GM21786 (cell line): ENCODE measurements around the gene OR4C11.

Experiments
- ATAC-seq: cut with Tn5 transposase; IDR thresholded peaks from one replicate; pipeline ENCODE4 v1.9.1; 2021; ENCODE audit not compliant: unreplicated experiment

The OR4C11 gene, protein sequence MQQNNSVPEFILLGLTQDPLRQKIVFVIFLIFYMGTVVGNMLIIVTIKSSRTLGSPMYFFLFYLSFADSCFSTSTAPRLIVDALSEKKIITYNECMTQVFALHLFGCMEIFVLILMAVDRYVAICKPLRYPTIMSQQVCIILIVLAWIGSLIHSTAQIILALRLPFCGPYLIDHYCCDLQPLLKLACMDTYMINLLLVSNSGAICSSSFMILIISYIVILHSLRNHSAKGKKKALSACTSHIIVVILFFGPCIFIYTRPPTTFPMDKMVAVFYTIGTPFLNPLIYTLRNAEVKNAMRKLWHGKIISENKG

DNA sequence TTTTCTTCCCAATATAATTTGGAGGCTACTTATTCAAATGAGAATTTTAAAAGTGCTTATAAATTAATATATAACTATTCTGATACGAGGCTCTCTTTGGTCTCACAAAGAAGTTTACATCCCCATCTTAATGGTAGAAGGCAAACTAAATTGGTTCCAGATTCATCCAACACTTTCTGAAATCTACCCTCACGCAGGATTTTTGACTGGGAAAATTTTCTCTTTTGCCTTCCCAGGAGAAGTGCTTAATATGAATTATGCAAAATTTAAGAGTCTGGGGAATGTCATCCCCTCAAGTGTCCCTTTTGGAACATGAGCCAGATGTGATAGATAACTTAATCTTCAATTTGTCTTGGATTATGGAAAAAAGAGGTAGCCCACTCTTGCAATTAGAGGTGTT is at the start of gene OR4C11:
TSS of gene OR4C11 (minus strand) at position 101 of the 400 bp plus-strand sequence. CDS start 3,272 bp downstream, outside the sequence.
- ATAC-seq, result no peak

- ATAC-seq, result no peak
Observed at GRCh38 chr11:55655096-55655495, 47.7 kb upstream of the OR4C11 start.

DNA sequence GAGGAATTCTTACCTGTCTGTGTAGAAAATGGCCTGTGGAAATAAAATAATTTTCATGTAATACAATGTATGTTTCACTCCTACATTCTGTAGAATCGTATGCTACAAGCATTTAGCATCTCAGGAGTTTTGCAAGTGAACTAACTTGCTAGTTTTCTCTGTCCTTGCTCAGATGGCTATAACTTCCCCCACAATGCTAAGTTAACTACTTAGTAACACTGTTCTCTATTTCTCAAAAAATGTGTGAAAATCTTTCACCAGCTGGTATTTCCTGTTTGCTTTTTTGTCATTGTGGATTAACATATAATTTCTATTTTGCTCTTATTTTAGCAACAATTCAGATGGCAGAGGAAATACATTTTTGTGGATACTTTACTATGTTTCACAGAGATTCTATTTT is 45.1 kb upstream of the OR4C11 start:
- ATAC-seq, result peak; percentile 32

DNA sequence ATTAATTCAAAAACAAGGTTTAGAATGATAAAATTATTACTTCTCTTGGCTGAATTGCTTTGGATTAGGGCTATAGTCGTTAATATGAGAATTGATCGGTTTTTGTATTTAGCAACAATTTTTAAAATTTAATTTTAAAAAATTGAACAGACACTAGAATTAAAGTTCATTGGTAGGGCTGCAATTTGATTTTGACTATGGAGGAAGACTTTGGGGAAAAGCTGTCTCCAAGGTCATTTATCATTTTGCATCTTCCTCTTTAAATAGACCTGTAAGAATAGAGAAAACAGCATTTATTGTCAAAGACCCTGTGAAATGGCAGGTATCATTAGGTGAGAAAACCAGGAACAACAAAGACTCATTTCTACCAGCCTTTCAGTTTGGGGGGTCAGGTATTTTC is 40.6 kb upstream of the OR4C11 start, which contains the start of gene OR4S2:
TSS of gene OR4S2 (plus strand) at position 301 of the 400 bp plus-strand sequence. CDS start 2,577 bp downstream, outside the sequence.
- ATAC-seq, result no peak

DNA sequence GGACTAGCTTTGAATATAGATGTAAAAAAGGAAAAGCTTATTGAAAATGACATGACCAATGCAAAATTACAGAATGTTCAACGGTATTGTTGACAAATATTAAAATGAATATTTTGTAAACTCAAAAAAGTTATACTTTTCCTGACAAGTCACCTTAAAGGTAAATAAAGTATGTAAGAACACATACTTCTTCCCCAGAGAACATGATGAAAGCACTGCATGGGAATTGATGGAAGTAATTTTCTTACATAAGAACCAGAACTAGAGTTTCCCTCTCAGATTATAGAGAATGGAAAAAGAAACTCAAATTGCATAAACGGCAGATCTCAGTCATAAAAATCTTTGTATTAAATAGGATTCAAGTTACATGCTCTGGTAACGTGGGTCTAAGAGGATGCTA is 27.4 kb upstream of the OR4C11 start, which contains the start of gene OR4P4:
TSS of gene OR4P4 (plus strand) at position 301 of the 400 bp plus-strand sequence.
- ATAC-seq, result no peak

DNA sequence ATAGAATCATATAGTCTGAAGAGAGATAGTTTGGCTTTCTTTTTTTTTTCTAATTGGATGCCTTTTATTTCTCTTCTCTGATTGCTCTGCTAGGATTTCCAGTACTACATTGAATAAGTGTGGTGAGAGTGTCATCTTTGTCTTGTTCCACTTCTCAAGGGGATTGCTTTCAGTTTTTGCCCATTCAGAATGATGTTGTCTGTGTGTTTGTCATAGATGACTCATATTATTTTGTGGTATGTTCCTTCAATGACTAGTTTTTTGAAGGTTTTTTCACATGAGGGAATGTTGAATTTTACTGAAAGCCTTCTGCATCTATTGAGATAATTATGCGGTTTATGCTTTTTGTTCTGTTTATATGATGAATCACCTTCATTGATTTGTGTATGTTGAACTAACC is 17.1 kb upstream of the OR4C11 start:
- ATAC-seq, result no peak

DNA sequence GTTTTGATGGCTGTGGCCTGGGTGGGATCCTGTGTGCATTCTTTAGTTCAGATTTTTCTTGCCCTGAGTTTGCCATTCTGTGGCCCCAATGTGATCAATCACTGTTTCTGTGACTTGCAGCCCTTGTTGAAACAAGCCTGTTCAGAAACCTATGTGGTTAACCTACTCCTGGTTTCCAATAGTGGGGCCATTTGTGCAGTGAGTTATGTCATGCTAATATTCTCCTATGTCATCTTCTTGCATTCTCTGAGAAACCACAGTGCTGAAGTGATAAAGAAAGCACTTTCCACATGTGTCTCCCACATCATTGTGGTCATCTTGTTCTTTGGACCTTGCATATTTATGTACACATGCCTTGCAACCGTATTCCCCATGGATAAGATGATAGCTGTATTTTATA is 34.9 kb downstream of the OR4C11 start:
- ATAC-seq, result peak; percentile 92

GRCh38 chr11:55571828-55572227 is 35.6 kb downstream of the OR4C11 start, which contains the start of gene OR4C16:
TSS of gene OR4C16 (plus strand) at chr11:55572128. CDS start at chr11:55572128, 0 bp downstream.
- ATAC-seq, result no peak

DNA sequence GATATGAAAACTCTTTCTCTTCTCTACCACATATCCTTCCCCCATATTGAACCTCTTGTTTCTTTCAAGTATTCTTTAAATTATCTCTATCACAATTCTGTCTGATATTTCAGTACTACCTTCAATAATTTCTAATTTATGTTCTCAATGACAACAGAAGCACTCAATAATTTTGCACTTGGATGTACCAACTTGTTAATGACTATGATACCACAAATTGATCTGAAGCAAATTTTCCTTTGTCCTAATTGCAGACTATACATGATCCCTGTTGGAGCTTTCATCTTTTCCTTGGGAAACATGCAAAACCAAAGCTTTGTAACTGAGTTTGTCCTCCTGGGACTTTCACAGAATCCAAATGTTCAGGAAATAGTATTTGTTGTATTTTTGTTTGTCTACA is 53.3 kb downstream of the OR4C11 start, which contains the start of gene OR4C15:
TSS of gene OR4C15 (plus strand) at position 301 of the 400 bp plus-strand sequence. CDS start at position 301, 0 bp downstream.
- no peak for ATAC-seq
